Esophagus squamous epithelium (tissue), 4 donors: Measurements from ENCODE around the gene MICAL2.

Source experiments
- CTCF ChIP-seq, 6 experiments: fragments of 450-650 bp in 4 of 6; fragments of 200-600 bp in 2 of 6; sonication (generic) in 2 of 6; IDR thresholded peaks; one replicate each; pipeline ENCODE4 v1.5.1; 2016 to 2019; ENCODE audit warnings: antibody characterized with exemption in 6 of 6, mild to moderate bottlenecking in 4 of 6, moderate library complexity in 4 of 6
- POLR2A ChIP-seq, 4 donors: fragments of 450-650 bp; IDR thresholded peaks; one replicate each; pipeline ENCODE4 v1.6.1; 2017; ENCODE audit warnings: antibody characterized with exemption in 4 of 4, mild to moderate bottlenecking in 4 of 4, moderate library complexity in 3 of 4

GRCh38 chr11:12066056-12066798, 44.2 kb upstream of the MICAL2 start:
- no peak for TF ChIP-seq POLR2A (IDR thresholded peaks at IDR 0.05)
- TF ChIP-seq CTCF (IDR thresholded peaks at IDR 0.05): no peak
